ENCODE results near the gene SP8.

The SP8 gene

GRCh38 chr7:20748853-20749252 lies 37.8 kb downstream of the SP8 start:
- DNase-seq, result no peak

DNA sequence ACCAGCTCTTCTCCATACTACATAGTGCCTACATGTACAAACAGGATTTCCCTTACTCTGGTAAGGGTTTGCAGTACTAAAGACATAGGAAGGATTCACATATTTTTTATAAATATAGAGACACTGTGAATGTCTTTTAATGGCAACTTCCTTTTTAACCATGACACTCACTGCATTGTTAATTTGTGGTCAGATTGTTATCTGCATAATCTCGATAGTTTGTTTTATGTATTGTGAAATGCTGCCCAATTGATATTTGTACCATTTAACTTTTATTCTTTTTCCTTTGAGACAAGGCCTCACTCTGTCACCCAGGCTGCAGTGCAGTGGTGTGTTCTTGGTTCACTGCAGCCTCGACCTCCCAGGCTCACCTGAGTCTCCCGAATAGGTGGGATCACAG lies 39.7 kb downstream of the SP8 start:
- DNase-seq, result no peak

- DNase-seq, result no peak
These were observed 41.0 kb downstream of the SP8 start for GRCh38 chr7:20745702-20746101.

DNA sequence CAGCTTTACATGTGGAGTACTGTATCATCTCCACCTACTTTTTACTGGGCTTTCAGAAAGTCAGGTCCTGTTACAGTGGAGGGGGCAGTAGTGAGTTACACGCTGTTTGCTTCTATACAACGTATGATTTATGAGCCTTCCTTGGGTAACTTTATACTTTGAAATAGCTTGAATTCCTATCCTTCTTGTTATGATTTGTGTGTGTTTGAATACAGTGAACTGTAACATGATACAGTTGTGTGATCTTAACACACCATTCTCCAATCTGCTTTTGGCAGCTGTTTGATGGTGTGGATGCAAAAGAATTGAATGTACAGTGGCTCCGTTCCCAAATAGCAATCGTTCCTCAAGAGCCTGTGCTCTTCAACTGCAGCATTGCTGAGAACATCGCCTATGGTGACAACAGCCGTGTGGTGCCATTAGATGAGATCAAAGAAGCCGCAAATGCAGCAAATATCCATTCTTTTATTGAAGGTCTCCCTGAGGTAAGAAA lies 41.7 kb downstream of the SP8 start:
- DNase-seq, result no peak

GRCh38 chr7:20742913-20743312 lies 43.8 kb downstream of the SP8 start:
- no peak for DNase-seq

- DNase-seq, result no peak
These were observed 44.9 kb downstream of the SP8 start for GRCh38 chr7:20741801-20742200.

DNA sequence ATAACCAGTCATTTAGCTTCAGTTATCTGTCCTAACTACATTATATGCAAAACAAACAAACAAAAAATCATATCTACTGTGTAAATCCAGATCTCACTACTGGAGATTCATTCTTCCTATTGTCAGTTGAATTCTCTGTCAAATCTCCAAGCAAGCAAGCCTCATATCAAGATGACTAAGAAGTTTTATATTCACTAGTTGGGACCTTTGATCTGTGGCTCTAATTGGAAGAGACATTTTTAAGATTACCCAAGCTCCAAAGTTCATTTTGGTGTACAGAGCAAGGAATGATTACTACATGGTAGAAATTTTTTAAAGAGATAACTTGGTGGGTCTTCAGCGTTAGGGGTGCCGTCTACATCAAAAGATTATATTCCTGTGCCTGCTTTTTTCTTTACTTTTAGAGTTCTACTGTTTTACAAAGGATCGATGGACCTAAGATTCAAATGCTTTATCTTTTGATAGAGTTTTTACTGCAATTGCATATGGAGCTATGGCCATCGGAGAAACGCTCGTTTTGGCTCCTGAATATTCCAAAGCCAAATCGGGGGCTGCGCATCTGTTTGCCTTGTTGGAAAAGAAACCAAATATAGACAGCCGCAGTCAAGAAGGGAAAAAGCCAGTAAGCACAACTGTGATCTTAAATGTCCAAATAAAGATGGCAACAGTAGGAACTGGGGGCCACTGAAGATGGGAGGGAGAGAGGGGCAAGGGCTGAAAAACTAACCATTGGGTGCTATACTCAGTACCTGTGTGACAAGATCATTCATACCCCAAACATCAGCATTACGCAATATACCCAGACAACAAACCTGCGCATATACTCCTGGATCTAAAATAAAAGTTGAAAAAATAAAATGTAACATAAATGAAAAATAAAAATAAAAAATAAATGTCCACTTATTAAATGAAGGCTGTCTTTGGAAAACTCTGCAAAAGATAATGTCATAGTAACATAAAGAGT lies 47.9 kb downstream of the SP8 start:
- no peak for DNase-seq

DNA sequence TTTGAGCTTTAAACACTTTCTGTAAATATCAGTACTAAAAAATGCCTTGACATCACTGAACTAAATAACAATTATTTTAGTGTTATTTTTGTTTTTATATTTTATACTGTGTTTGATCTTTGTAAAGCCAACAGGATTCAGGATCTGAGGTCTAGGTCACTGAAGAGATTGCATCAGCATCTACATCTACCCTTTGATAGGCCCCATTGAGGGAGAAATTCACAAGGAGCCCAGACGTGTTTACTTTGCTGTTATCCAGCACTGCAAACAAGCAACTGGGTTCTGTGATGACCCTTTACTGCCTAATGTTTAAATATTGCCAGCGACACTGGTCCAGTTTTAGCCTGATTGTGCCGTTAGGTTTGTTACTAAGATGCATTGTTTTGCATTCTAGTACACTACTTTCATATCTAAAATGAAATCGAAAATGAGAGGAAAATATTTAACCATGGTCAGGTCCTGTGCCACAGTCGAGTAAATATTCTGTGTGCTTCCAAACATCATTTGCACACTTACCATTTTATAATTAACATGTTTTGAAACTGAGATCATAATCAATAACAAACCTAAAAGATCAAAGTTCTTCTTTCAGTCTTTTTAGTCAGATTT lies 48.7 kb downstream of the SP8 start:
- no peak for DNase-seq

GRCh38 chr7:20735346-20736065 lies 51.2 kb downstream of the SP8 start:
- no peak for DNase-seq
